Naive thymus-derived CD4-positive, alpha-beta T cell (primary cell): ENCODE results near the gene CRIP3. TPM values are rescaled to one million over a fixed set of nuclear protein-coding genes. Genes with fewer than 3 reads are reported as not detected.

ENCODE experiments used
- ATAC-seq: fragments of 150-1000 bp; cut with Tn5 transposase; 2 replicates; pipeline ENCODE4 v1.10.0; 2021; ENCODE audit warnings: mild to moderate bottlenecking, moderate library complexity
- CTCF ChIA-PET: fragments of 350-600 bp; sonication (Branson Sonifier 250); formaldehyde crosslinking; loops from one replicate; lab custom pipeline; 2021; ENCODE audit warnings: antibody characterized with exemption; lab: Charles Lee
- POLR2A ChIA-PET: fragments of 350-600 bp; sonication (Branson Sonifier 250); formaldehyde crosslinking; loops from one replicate; lab custom pipeline; 2021; ENCODE audit warnings: antibody characterized with exemption, inconsistent platforms; lab: Charles Lee
- DNase-seq, 9 donors: peaks; one replicate each; pipeline versions ENCODE4 v3.0.0 to v3.0.0-alpha.2; 2020 to 2022; ENCODE audit warnings: mixed read lengths in 1 of 9
- H3K27ac ChIP-seq: one replicate; pipeline ENCODE4 v1.7.0; 2013; ENCODE audit warnings: mild to moderate bottlenecking, low read depth, low read length, moderate library complexity
- H3K27me3 ChIP-seq, 2 donors: one replicate each; pipeline ENCODE4 v1.7.0; 2013; ENCODE audit warnings: low read length in 2 of 2, mild to moderate bottlenecking in 2 of 2, moderate library complexity in 2 of 2; ENCODE audit not compliant: control insufficient read depth in 2 of 2, insufficient read depth in 2 of 2
- H3K36me3 ChIP-seq, 3 experiments: 1 replicate in 2 of 3; 2 replicates in 1 of 3; pipeline ENCODE4 v1.7.0; 2013; ENCODE audit warnings: low read length in 3 of 3, mild to moderate bottlenecking in 3 of 3, moderate library complexity in 1 of 3; ENCODE audit not compliant: insufficient read depth in 3 of 3, control insufficient read depth in 2 of 3
- H3K4me1 ChIP-seq, 2 donors: one replicate each; pipeline ENCODE4 v1.7.0; 2013; ENCODE audit warnings: low read length in 2 of 2, mild to moderate bottlenecking in 2 of 2, moderate library complexity in 1 of 2; ENCODE audit not compliant: control insufficient read depth in 2 of 2, insufficient read depth in 2 of 2
- H3K4me3 ChIP-seq: 2 replicates; pipeline ENCODE4 v1.7.0; 2013; ENCODE audit warnings: mild to moderate bottlenecking, low read length
- H3K9me3 ChIP-seq, 3 experiments: 1 replicate in 2 of 3; 2 replicates in 1 of 3; pipeline ENCODE4 v1.7.0; 2013; ENCODE audit warnings: low read length in 3 of 3; ENCODE audit not compliant: control insufficient read depth in 2 of 3
- H3K27ac Mint-ChIP-seq, 9 donors: one replicate each; pipeline ENCODE4 v1.8.0; 2020 to 2022; ENCODE audit warnings: mixed read lengths in 9 of 9, mild to moderate bottlenecking in 8 of 9, moderate library complexity in 5 of 9, inconsistent platforms in 2 of 9
- H3K27me3 Mint-ChIP-seq, 5 donors: one replicate each; pipeline ENCODE4 v1.8.0; 2021 to 2022; ENCODE audit warnings: mixed read lengths in 5 of 5, mild to moderate bottlenecking in 1 of 5
- H3K36me3 Mint-ChIP-seq, 5 donors: one replicate each; pipeline ENCODE4 v1.8.0; 2020 to 2022; ENCODE audit warnings: mixed read lengths in 5 of 5, mild to moderate bottlenecking in 3 of 5, inconsistent platforms in 1 of 5
- H3K4me1 Mint-ChIP-seq, 7 donors: one replicate each; pipeline ENCODE4 v1.8.0; 2020 to 2022; ENCODE audit warnings: mixed read lengths in 7 of 7, mild to moderate bottlenecking in 3 of 7, inconsistent platforms in 1 of 7
- H3K4me3 Mint-ChIP-seq, 10 donors: one replicate each; pipeline ENCODE4 v1.8.0; 2020 to 2022; ENCODE audit warnings: mild to moderate bottlenecking in 10 of 10, mixed read lengths in 10 of 10, moderate library complexity in 6 of 10, inconsistent platforms in 2 of 10
- H3K9me3 Mint-ChIP-seq, 11 donors: one replicate each; pipeline ENCODE4 v1.8.0; 2020 to 2022; ENCODE audit warnings: mixed read lengths in 11 of 11, mild to moderate bottlenecking in 4 of 11, inconsistent platforms in 1 of 11, moderate library complexity in 1 of 11
- intact Hi-C, 2 donors: fragments of 100-400 bp; cut with micrococcal nuclease; formaldehyde crosslinking; loops; one replicate each; pipeline ENCODE4 v1.15.1; 2023
- polyA plus RNA-seq, 2 donors: library from polyadenylated mRNA; unstranded; fragments of 300-500 nt; fragmentation: Illumina TruSeq; gene quantifications; one replicate each; pipeline ENCODE4 v1.2.3, GENCODE V29; 2021
- total RNA-seq, 6 experiments: library from RNA in 5 of 6; stranded (reverse) in 5 of 6; gene quantifications; 1 replicate in 5 of 6; 2 replicates in 1 of 6; pipeline ENCODE4 v1.2.3 and lab custom pipeline; 2021 to 2026

CRIP3 gene
- total and polyA plus RNA-seq, 7 experiments from 2014 or later = 2.1 to 7.4 (median 4.8) TPM; not detected in 3

- no peaks in the 10 kb centered on the region for H3K4me1 ChIP-seq
- ChIA-PET POLR2A (no interaction called here), CTCF (no interaction called here)
- Mint-ChIP-seq H3K27ac (peak overlapping the region in 2 of 9 donors; percentile 64 to 65), H3K4me1 (peaks cover 0 to 14% (median under 1%) of the 10 kb centered on the region in 7 donors), H3K4me3 (peak overlapping the region in 1 of 10 donors; percentile 57), H3K9me3 (no peaks in the 10 kb centered on the region), H3K27me3 (peaks cover 6 to 32% (median 20%) of the 10 kb centered on the region in 5 donors), H3K36me3 (peaks cover 0 to 3% (median 0%) of the 10 kb centered on the region in 5 donors)
- H3K9me3 ChIP-seq = no peaks in the 10 kb centered on the region
- no peak overlapping the region for H3K27ac ChIP-seq
- no peaks in the 10 kb centered on the region for H3K36me3 ChIP-seq
- intact Hi-C loops = no loop called here
- H3K27me3 ChIP-seq = no peaks in the 10 kb centered on the region
- ATAC-seq = no peak
- no peak overlapping the region for H3K4me3 ChIP-seq
- no peak for DNase-seq
These were observed 51.8 kb downstream of the CRIP3 start for GRCh38 chr6:43256670-43257366.

Other genes with a start within 250 kb of the CRIP3 start
- gene MRPL2, start 249.4 kb downstream of the CRIP3 start, total RNA-seq = 10 to 100 TPM; 32.0 to 57.5 (median 47.7) TPM
- 10 to 100 TPM; 48.4 to 58.6 TPM for gene MRPL2, start 249.4 kb downstream of the CRIP3 start, polyA plus RNA-seq
- gene KLC4, start 249.2 kb downstream of the CRIP3 start, total RNA-seq = 10 to 100 TPM; 16.5 to 56.9 (median 42.5) TPM
- 10 to 100 TPM; 11.6 to 12.7 TPM for gene KLC4, start 249.2 kb downstream of the CRIP3 start, polyA plus RNA-seq
- 1 to 10 TPM in 4 of 5 experiments, under 1 TPM in 1; 0.51 to 3.5 (median 1.4) TPM for gene PTK7, start 232.5 kb downstream of the CRIP3 start, total RNA-seq
- under 1 TPM; 0.31 to 0.38 TPM for gene PTK7, start 232.5 kb downstream of the CRIP3 start, polyA plus RNA-seq
- gene SRF, start 137.6 kb downstream of the CRIP3 start, total RNA-seq = 10 to 100 TPM; 22.5 to 49.4 (median 26.7) TPM
- 1 to 10 TPM; 4.0 to 6.6 TPM for gene SRF, start 137.6 kb downstream of the CRIP3 start, polyA plus RNA-seq
- gene CUL9, start 126.6 kb downstream of the CRIP3 start, total RNA-seq = 100 to 1,000 TPM in 3 of 5 experiments, 10 to 100 TPM in 2; 58.1 to 123 (median 111) TPM
- gene CUL9, start 126.6 kb downstream of the CRIP3 start, polyA plus RNA-seq = 10 to 100 TPM; 12.3 to 25.6 TPM
- gene DNPH1, start 79.3 kb downstream of the CRIP3 start, total RNA-seq = 10 to 100 TPM; 25.4 to 65.7 (median 33.9) TPM
- gene DNPH1, start 79.3 kb downstream of the CRIP3 start, polyA plus RNA-seq = 100 to 1,000 TPM; 119 to 141 TPM
- under 1 TPM in 2 of 5 experiments, not detected in 3; 0.05 to 0.29 TPM for gene TTBK1, start 65.3 kb downstream of the CRIP3 start, total RNA-seq
- gene TTBK1, start 65.3 kb downstream of the CRIP3 start, polyA plus RNA-seq = not detected
- not detected for gene SLC22A7, start 10.6 kb downstream of the CRIP3 start, total RNA-seq
- not detected for gene SLC22A7, start 10.6 kb downstream of the CRIP3 start, polyA plus RNA-seq
- 10 to 100 TPM; 15.8 to 40.2 (median 28.3) TPM for gene ZNF318, start 60.8 kb upstream of the CRIP3 start, total RNA-seq
- 10 to 100 TPM in 1 of 2 donors, 1 to 10 TPM in 1; 6.9 to 12.9 TPM for gene ZNF318, start 60.8 kb upstream of the CRIP3 start, polyA plus RNA-seq
- gene ABCC10, start 118.7 kb upstream of the CRIP3 start, total RNA-seq = 10 to 100 TPM; 56.2 to 74.6 (median 60.4) TPM
- 10 to 100 TPM in 1 of 2 donors, 1 to 10 TPM in 1; 9.8 to 18.6 TPM for gene ABCC10, start 118.7 kb upstream of the CRIP3 start, polyA plus RNA-seq
- 1 to 10 TPM in 1 of 5 experiments, under 1 TPM in 4; 0.30 to 1.6 (median 0.53) TPM for gene DLK2, start 146.7 kb upstream of the CRIP3 start, total RNA-seq
- 1 to 10 TPM in 1 of 2 donors, under 1 TPM in 1; 0.74 to 1.0 TPM for gene DLK2, start 146.7 kb upstream of the CRIP3 start, polyA plus RNA-seq
- gene TJAP1, start 168.7 kb upstream of the CRIP3 start, total RNA-seq = 10 to 100 TPM; 29.2 to 55.2 (median 33.5) TPM
- gene TJAP1, start 168.7 kb upstream of the CRIP3 start, polyA plus RNA-seq = 10 to 100 TPM in 1 of 2 donors, 1 to 10 TPM in 1; 8.2 to 10.9 TPM
- under 1 TPM; 0.22 to 0.84 (median 0.46) TPM for gene LRRC73, start 201.5 kb upstream of the CRIP3 start, total RNA-seq
- not detected for gene LRRC73, start 201.5 kb upstream of the CRIP3 start, polyA plus RNA-seq
- 10 to 100 TPM; 54.4 to 75.9 (median 67.3) TPM for gene YIPF3, start 208.1 kb upstream of the CRIP3 start, total RNA-seq
- 10 to 100 TPM; 68.3 to 74.5 TPM for gene YIPF3, start 208.1 kb upstream of the CRIP3 start, polyA plus RNA-seq
- 10 to 100 TPM; 36.3 to 61.1 (median 40.9) TPM for gene POLR1C, start 208.3 kb upstream of the CRIP3 start, total RNA-seq
- 10 to 100 TPM; 13.1 to 29.2 TPM for gene POLR1C, start 208.3 kb upstream of the CRIP3 start, polyA plus RNA-seq